B cell (primary cell): ENCODE measurements around the gene DHX34. TPM values are rescaled to one million over a fixed set of nuclear protein-coding genes. Genes with fewer than 3 reads are reported as not detected.

Source experiments
- ATAC-seq: fragments of 200-7000 bp; cut with Tn5 transposase; one replicate; pipeline ENCODE4 v1.10.0; 2021; ENCODE audit warnings: low read depth, mild to moderate bottlenecking, moderate number of reproducible peaks, moderate library complexity
- CTCF ChIA-PET: fragments of 350-600 bp; sonication (Branson Sonifier 250); formaldehyde crosslinking; loops from one replicate; lab custom pipeline; 2021; ENCODE audit warnings: antibody characterized with exemption, inconsistent platforms; lab: Charles Lee
- POLR2A ChIA-PET: fragments of 350-600 bp; sonication (Branson Sonifier 250); formaldehyde crosslinking; loops from one replicate; lab custom pipeline; 2021; ENCODE audit warnings: antibody characterized with exemption; lab: Charles Lee
- DNase-seq: peaks from one replicate; pipeline ENCODE4 v3.0.0; 2013
- H2AFZ ChIP-seq: 2 replicates; pipeline ENCODE4 v1.6.1; 2012; ENCODE audit warnings: mild to moderate bottlenecking, low read depth, low read length; ENCODE audit not compliant: insufficient read depth, poor library complexity, severe bottlenecking
- H3K27ac ChIP-seq, 2 donors: 1 replicate in 1 of 2; 2 replicates in 1 of 2; pipeline ENCODE4 v1.5.1; 2012 to 2013; ENCODE audit warnings: low read length in 2 of 2, mild to moderate bottlenecking in 2 of 2, moderate library complexity in 1 of 2
- H3K27me3 ChIP-seq, 4 experiments: fragments of 200-600 bp in 1 of 4; sonication (generic) in 1 of 4; replicated peaks in 1 of 4; 1 replicate in 2 of 4; 2 replicates in 2 of 4; pipeline versions ENCODE4 v1.6.1 to v1.7.0; 2013 to 2016; ENCODE audit warnings: low read length in 3 of 4, mild to moderate bottlenecking in 2 of 4, mixed read lengths in 1 of 4, moderate library complexity in 1 of 4; ENCODE audit not compliant: insufficient read depth in 4 of 4, control insufficient read depth in 3 of 4; ENCODE audit errors: control extremely low read depth in 1 of 4
- H3K36me3 ChIP-seq, 2 experiments: replicated peaks in 1 of 2; 1 replicate in 1 of 2; 2 replicates in 1 of 2; pipeline versions ENCODE4 v1.6.1 to v1.7.1; 2013; ENCODE audit warnings: low read length in 1 of 2; ENCODE audit not compliant: insufficient read depth in 2 of 2, control insufficient read depth in 1 of 2; ENCODE audit errors: control extremely low read depth in 1 of 2, extremely low read depth in 1 of 2
- H3K4me1 ChIP-seq, 2 donors: fragments of 200-600 bp in 1 of 2; sonication (generic) in 1 of 2; 1 replicate in 1 of 2; 2 replicates in 1 of 2; pipeline versions ENCODE4 v1.5.1 to v1.6.1; 2013 to 2017; ENCODE audit warnings: low read length in 2 of 2; ENCODE audit not compliant: control insufficient read depth in 2 of 2, insufficient read depth in 2 of 2
- H3K4me2 ChIP-seq: replicated peaks from 2 replicates; pipeline ENCODE3; 2012; ENCODE audit warnings: mild to moderate bottlenecking, low read depth, low read length; ENCODE audit not compliant: poor library complexity, severe bottlenecking
- H3K4me3 ChIP-seq, 5 experiments: fragments of 200-600 bp in 1 of 5; sonication (generic) in 1 of 5; 1 replicate in 3 of 5; 2 replicates in 2 of 5; pipeline versions ENCODE4 v1.5.1 to v1.7.0; 2011 to 2016; ENCODE audit warnings: low read length in 4 of 5, mild to moderate bottlenecking in 4 of 5, low read depth in 2 of 5, control low read depth in 1 of 5, moderate library complexity in 1 of 5; ENCODE audit not compliant: insufficient read depth in 1 of 5; ENCODE audit errors: control extremely low read depth in 1 of 5, extremely low read depth in 1 of 5
- H3K79me2 ChIP-seq: fragments of 200-600 bp; sonication (generic); one replicate; pipeline ENCODE4 v1.6.0; 2016; ENCODE audit warnings: low read length; ENCODE audit not compliant: control insufficient read depth, insufficient read depth
- H3K9ac ChIP-seq: fragments of 200-600 bp; sonication (generic); 2 replicates; pipeline ENCODE4 v1.6.1; 2017; ENCODE audit warnings: mild to moderate bottlenecking, low read length, moderate library complexity
- H3K9me3 ChIP-seq, 3 donors: one replicate each; pipeline versions ENCODE4 v1.6.1 to v1.7.1; 2013; ENCODE audit warnings: low read length in 2 of 3; ENCODE audit not compliant: control insufficient read depth in 2 of 3, insufficient read depth in 1 of 3; ENCODE audit errors: control extremely low read depth in 1 of 3
- H4K20me1 ChIP-seq: 2 replicates; pipeline ENCODE4 v1.6.0; 2012; ENCODE audit warnings: mild to moderate bottlenecking, low read length; ENCODE audit not compliant: insufficient read depth, control insufficient read depth, poor library complexity, severe bottlenecking
- H3K27ac Mint-ChIP-seq: one replicate; pipeline ENCODE4 v1.8.0; 2021; ENCODE audit warnings: mixed read lengths
- H3K27me3 Mint-ChIP-seq: one replicate; pipeline ENCODE4 v1.8.0; 2021; ENCODE audit warnings: mixed read lengths
- H3K4me1 Mint-ChIP-seq: one replicate; pipeline ENCODE4 v1.8.0; 2021; ENCODE audit warnings: mixed read lengths
- H3K4me3 Mint-ChIP-seq: one replicate; pipeline ENCODE4 v1.8.0; 2021; ENCODE audit warnings: mixed read lengths
- H3K9me3 Mint-ChIP-seq: one replicate; pipeline ENCODE4 v1.8.0; 2022; ENCODE audit warnings: mixed read lengths; ENCODE audit not compliant: insufficient read depth
- EZH2 ChIP-seq: IDR thresholded peaks from 2 replicates; pipeline ENCODE4 v1.6.1; 2012; ENCODE audit warnings: borderline replicate concordance, low read depth, mild to moderate bottlenecking, moderate library complexity, low read length; ENCODE audit not compliant: insufficient read depth, poor library complexity, severe bottlenecking
- whole genome bisulfite sequencing: methylation state at CpG from one replicate; pipeline ENCODE4 v1.1.5; 2013; ENCODE audit warnings: missing lambda C conversion rate; ENCODE audit not compliant: insufficient coverage; 5-methylcytosine and 5-hydroxymethylcytosine counted together
- intact Hi-C: fragments of 100-400 bp; cut with micrococcal nuclease; formaldehyde crosslinking; loops from one replicate; pipeline ENCODE4 v1.10.0; 2022
- polyA plus RNA-seq: library from polyadenylated mRNA; depleted of rRNA; stranded (reverse); fragments of >200 nt; gene quantifications from 2 replicates; pipeline ENCODE4 v1.2.3, GENCODE V29; 2012
- total RNA-seq, 2 donors: library from RNA; stranded (reverse); fragments of 120-200 nt in 1 of 2; gene quantifications; 1 replicate in 1 of 2; 2 replicates in 1 of 2; pipeline versions ENCODE4 v1.2.3 to v1.2.4, GENCODE V29; 2013 to 2022
- TF ChIP-seq, protein P1 (sequence below): fragments of 200-600 bp; IDR thresholded peaks from one replicate; pipeline ENCODE4 v1.8.0; 2022; ENCODE audit warnings: antibody characterized with exemption, mild to moderate bottlenecking

Gene DHX34
- total and polyA plus RNA-seq, 2 donors (not counting 1 experiment from before 2014, with no cell fraction given) = 25.1 to 31.3 TPM

DNA sequence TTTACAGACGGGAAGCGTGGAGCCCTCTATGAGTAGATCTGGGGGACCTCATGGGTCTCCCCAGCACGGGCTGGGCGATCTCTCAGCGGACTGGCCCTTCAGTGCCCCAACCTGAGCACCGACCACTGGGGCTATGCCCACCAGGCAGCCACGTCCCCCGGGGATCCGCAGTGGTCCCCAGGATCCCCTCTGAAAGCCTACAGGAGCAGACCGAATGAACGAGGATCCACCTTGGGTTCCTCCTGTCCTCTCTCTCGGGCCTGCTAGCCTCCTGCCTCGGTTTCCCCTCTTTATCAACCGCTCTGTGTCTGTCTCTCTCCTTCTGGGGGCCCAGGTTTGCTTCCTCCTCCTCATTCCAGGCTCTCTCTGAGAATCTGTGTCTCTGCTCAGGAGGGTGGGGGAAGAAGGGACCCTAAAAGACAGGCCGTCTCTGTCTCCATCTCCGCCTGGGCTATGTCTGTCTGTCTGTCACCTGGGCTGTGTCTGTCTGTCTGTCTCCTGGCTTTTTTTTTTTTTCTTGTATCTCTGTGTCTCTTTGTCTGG, 72.2 kb downstream of the DHX34 start:
- TF ChIP-seq, protein P1, sequence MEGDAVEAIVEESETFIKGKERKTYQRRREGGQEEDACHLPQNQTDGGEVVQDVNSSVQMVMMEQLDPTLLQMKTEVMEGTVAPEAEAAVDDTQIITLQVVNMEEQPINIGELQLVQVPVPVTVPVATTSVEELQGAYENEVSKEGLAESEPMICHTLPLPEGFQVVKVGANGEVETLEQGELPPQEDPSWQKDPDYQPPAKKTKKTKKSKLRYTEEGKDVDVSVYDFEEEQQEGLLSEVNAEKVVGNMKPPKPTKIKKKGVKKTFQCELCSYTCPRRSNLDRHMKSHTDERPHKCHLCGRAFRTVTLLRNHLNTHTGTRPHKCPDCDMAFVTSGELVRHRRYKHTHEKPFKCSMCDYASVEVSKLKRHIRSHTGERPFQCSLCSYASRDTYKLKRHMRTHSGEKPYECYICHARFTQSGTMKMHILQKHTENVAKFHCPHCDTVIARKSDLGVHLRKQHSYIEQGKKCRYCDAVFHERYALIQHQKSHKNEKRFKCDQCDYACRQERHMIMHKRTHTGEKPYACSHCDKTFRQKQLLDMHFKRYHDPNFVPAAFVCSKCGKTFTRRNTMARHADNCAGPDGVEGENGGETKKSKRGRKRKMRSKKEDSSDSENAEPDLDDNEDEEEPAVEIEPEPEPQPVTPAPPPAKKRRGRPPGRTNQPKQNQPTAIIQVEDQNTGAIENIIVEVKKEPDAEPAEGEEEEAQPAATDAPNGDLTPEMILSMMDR = no peak
- WGBS = 8% methylated on average over 14 of the region's 16 CpGs
- H2AFZ ChIP-seq = no peak overlapping the region
- DNase-seq (no peak), ATAC-seq (no peak)
- peaks cover 10 to 55% of the 10 kb centered on the region in 2 donors for H3K4me1 ChIP-seq
- Mint-ChIP-seq H3K27me3 (peaks cover 74% of the 10 kb centered on the region), H3K4me3 (no peak overlapping the region), H3K4me1 (peaks cover 27% of the 10 kb centered on the region), H3K9me3 (no peaks in the 10 kb centered on the region), H3K27ac (no peak overlapping the region)
- peaks cover 0 to 18% (median 0%) of the 10 kb centered on the region in 3 donors for H3K9me3 ChIP-seq
- intact Hi-C loops = no loop called here
- no peaks in the 10 kb centered on the region for H4K20me1 ChIP-seq
- no peaks in the 10 kb centered on the region for H3K79me2 ChIP-seq
- H3K9ac ChIP-seq = no peak overlapping the region
- H3K4me3 ChIP-seq = no peak overlapping the region
- CTCF ChIA-PET = no interaction called here
- H3K27me3 ChIP-seq = peaks cover 0 to 91% (median 50%) of the 10 kb centered on the region in 4 experiments
- POLR2A ChIA-PET = no interaction called here
- H3K4me2 ChIP-seq = no peak overlapping the region
- H3K27ac ChIP-seq = no peak overlapping the region
- no peaks in the 10 kb centered on the region for H3K36me3 ChIP-seq

DNA sequence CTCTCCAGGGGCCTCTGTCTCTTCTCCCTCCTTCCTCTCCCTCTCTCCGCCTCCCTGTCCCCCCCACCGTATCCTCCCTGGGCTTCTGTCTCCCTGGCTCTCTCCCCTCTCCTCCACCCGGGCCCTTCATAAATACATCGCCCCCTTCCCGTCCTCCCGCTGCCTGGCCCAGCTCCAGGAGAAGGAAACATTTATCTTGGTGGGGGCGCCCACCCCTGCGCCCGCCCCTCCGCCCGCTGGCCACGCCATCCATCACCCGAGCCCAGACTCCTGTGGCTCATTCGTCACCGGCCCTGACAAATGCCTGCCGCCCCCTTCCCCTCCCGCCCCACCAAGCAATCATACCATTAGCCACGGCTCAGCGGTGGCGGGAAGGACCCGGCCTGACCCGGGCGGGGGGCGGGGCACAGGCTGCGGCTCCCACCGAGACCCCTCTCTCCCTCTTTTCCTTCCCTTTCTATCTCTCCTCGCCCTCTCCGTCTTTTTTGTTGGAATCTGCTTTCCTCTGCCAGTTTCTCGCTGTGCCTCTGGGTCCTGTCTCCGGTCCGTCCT, 72.8 kb downstream of the DHX34 start:
- Histone ChIP-seq H3K4me3 (no peak overlapping the region), H2AFZ (no peak overlapping the region), H3K79me2 (no peaks in the 10 kb centered on the region), H3K27me3 (peaks cover 0 to 91% (median 51%) of the 10 kb centered on the region in 4 experiments), H3K9ac (no peak overlapping the region), H3K36me3 (no peaks in the 10 kb centered on the region), H4K20me1 (no peaks in the 10 kb centered on the region), H3K9me3 (peaks cover 0 to 18% (median 0%) of the 10 kb centered on the region in 3 donors), H3K4me2 (no peak overlapping the region), H3K4me1 (peaks cover 10 to 55% of the 10 kb centered on the region in 2 donors), H3K27ac (no peak overlapping the region)
- WGBS = 7% methylated on average over 25 of the region's 31 CpGs
- Mint-ChIP-seq H3K4me3 (no peak overlapping the region), H3K27ac (no peak overlapping the region), H3K9me3 (no peaks in the 10 kb centered on the region), H3K4me1 (peaks cover 24% of the 10 kb centered on the region), H3K27me3 (peaks cover 68% of the 10 kb centered on the region)
- ATAC-seq = no peak
- no peak for DNase-seq
- ChIA-PET POLR2A (no interaction called here), CTCF (no interaction called here)
- intact Hi-C loops = no loop called here
- TF ChIP-seq EZH2 = no peak
- TF ChIP-seq, protein P1 = no peak
